ENCODE results near the gene SKIC8.

GRCh38 chr15:78265137-78265460, 34.3 kb downstream of the SKIC8 start:
- no peak for TF ChIP-seq EZH2 (IDR thresholded peaks at IDR 0.05; ENCODE audit: insufficient read depth, low read length)
- no peak for TF ChIP-seq CTCF (IDR thresholded peaks at IDR 0.05; ENCODE audit: insufficient read depth, low read depth, low read length)

All from astrocyte (in vitro differentiated cells and primary cell).